Esophagus muscularis mucosa (tissue), 4 donors: Measurements from ENCODE around the gene DAB1. TPM values are rescaled to one million over a fixed set of nuclear protein-coding genes. Genes with fewer than 3 reads are reported as not detected.

Experiments
- DNase-seq: peaks from one replicate; pipeline ENCODE4 v3.0.0-alpha.2; 2017; ENCODE audit errors: extremely low spot score
- H3K27ac ChIP-seq, 4 donors: fragments of 200-600 bp; sonication (generic); replicated peaks in 1 of 4; 1 replicate in 3 of 4; 2 replicates in 1 of 4; pipeline ENCODE4 v1.5.1; 2016 to 2019; ENCODE audit warnings: mild to moderate bottlenecking in 1 of 4
- H3K27me3 ChIP-seq, 4 donors: fragments of 200-600 bp; sonication (generic); one replicate each; pipeline versions ENCODE4 v1.5.1 to v1.6.0; 2016 to 2019
- H3K36me3 ChIP-seq, 4 donors: fragments of 200-600 bp; sonication (generic); one replicate each; pipeline ENCODE4 v1.5.1; 2016 to 2019
- H3K4me1 ChIP-seq, 4 donors: fragments of 200-600 bp; sonication (generic); one replicate each; pipeline ENCODE4 v1.5.1; 2016 to 2019
- H3K4me3 ChIP-seq, 4 donors: fragments of 200-600 bp; sonication (generic); 1 replicate in 2 of 4; 2 replicates in 2 of 4; pipeline ENCODE4 v1.5.1; 2016 to 2019; ENCODE audit warnings: mild to moderate bottlenecking in 4 of 4, moderate library complexity in 1 of 4
- H3K9me3 ChIP-seq, 4 donors: fragments of 200-600 bp; sonication (generic); 1 replicate in 3 of 4; 2 replicates in 1 of 4; pipeline ENCODE4 v1.5.1; 2016 to 2019
- CTCF ChIP-seq, 3 experiments: fragments of 200-600 bp in 2 of 3; fragments of 450-650 bp in 1 of 3; sonication (generic) in 2 of 3; IDR thresholded peaks; one replicate each; pipeline ENCODE4 v1.5.1; 2017 to 2019; ENCODE audit warnings: antibody characterized with exemption in 3 of 3, mild to moderate bottlenecking in 2 of 3, moderate library complexity in 1 of 3
- EP300 ChIP-seq: sonication (generic); formaldehyde crosslinking; IDR thresholded peaks from one replicate; pipeline ENCODE4 v1.6.1; 2017; ENCODE audit warnings: antibody characterized with exemption
- POLR2A ChIP-seq: fragments of 450-650 bp; IDR thresholded peaks from one replicate; pipeline ENCODE4 v1.6.1; 2017; ENCODE audit warnings: antibody characterized with exemption, moderate library complexity, mild to moderate bottlenecking, low read depth
- POLR2AphosphoS5 ChIP-seq, 2 donors: sonication (generic); formaldehyde crosslinking; IDR thresholded peaks; one replicate each; pipeline ENCODE4 v1.6.1; 2017; ENCODE audit warnings: antibody characterized with exemption in 2 of 2
- WGBS: methylation state at CpG from one replicate; pipeline ENCODE4 v1.1.5; 2018; 5-methylcytosine and 5-hydroxymethylcytosine counted together
- intact Hi-C: fragments of 100-400 bp; cut with DNase I; formaldehyde crosslinking; loops from one replicate; pipeline ENCODE4 v1.15.1; 2023
- total RNA-seq, 4 donors: library from RNA; depleted of rRNA; stranded (reverse); fragments of >200 nt; gene quantifications; one replicate each; pipeline versions ENCODE4 v1.1.0 to v1.2.1, GENCODE V29; 2016

DAB1 gene
- total RNA-seq, 4 donors from 2014 or later, result 0.26 to 1.3 (median 0.37) TPM

- intact Hi-C loops, result no loop called here
- WGBS, result 100% methylated on average over 1 of the region's 2 CpGs
Measured at GRCh38 chr1:57367945-57368344, 55.9 kb downstream of the DAB1 start.

GRCh38 chr1:57363643-57364042, 60.2 kb downstream of the DAB1 start:
- Histone ChIP-seq H3K4me1 (no peaks in the 10 kb centered on the region), H3K4me3 (no peak overlapping the region), H3K9me3 (peaks cover 0 to 7% (median 3%) of the 10 kb centered on the region in 4 donors), H3K27me3 (no peaks in the 10 kb centered on the region), H3K27ac (no peak overlapping the region), H3K36me3 (no peaks in the 10 kb centered on the region)
- intact Hi-C loops, result no loop called here
- WGBS, result 90% methylated on average over 1 of the region's 1 CpG
- TF ChIP-seq CTCF (IDR thresholded peaks at IDR 0.05), result no peak
- TF ChIP-seq EP300, result no peak
- TF ChIP-seq POLR2AphosphoS5 (IDR thresholded peaks at IDR 0.05), result no peak
- no peak for TF ChIP-seq POLR2A
- no peak for DNase-seq

More at GRCh38 chr1:57367945-57368344, 55.9 kb downstream of the DAB1 start:
- Histone ChIP-seq H3K9me3 (no peaks in the 10 kb centered on the region), H3K27ac (no peak overlapping the region), H3K4me3 (no peak overlapping the region), H3K4me1 (peaks cover 0 to 4% (median 0%) of the 10 kb centered on the region in 4 donors), H3K36me3 (no peaks in the 10 kb centered on the region), H3K27me3 (no peaks in the 10 kb centered on the region)
- DNase-seq, result no peak
- TF ChIP-seq EP300 (no peak), POLR2AphosphoS5 (IDR thresholded peaks at IDR 0.05) (no peak), POLR2A (no peak), CTCF (IDR thresholded peaks at IDR 0.05) (no peak)

- Histone ChIP-seq H3K9me3 (peaks cover 0 to 12% (median 6%) of the 10 kb centered on the region in 4 donors), H3K4me3 (no peak overlapping the region), H3K27ac (no peak overlapping the region), H3K4me1 (no peaks in the 10 kb centered on the region), H3K36me3 (no peaks in the 10 kb centered on the region), H3K27me3 (no peaks in the 10 kb centered on the region)
- WGBS, result 94% methylated on average over 6 of the region's 6 CpGs
- DNase-seq, result no peak
- TF ChIP-seq CTCF (IDR thresholded peaks at IDR 0.05) (no peak), POLR2A (no peak), EP300 (no peak)
- intact Hi-C loops, result no loop called here
Measured at GRCh38 chr1:57363165-57363564, 60.7 kb downstream of the DAB1 start.

GRCh38 chr1:57362480-57362879, 61.4 kb downstream of the DAB1 start:
- Histone ChIP-seq H3K27me3 (no peaks in the 10 kb centered on the region), H3K9me3 (peaks cover 0 to 14% (median 9%) of the 10 kb centered on the region in 4 donors), H3K27ac (no peak overlapping the region), H3K4me3 (no peak overlapping the region), H3K4me1 (no peaks in the 10 kb centered on the region), H3K36me3 (no peaks in the 10 kb centered on the region)
- WGBS, result 85% methylated on average over 2 of the region's 2 CpGs
- DNase-seq, result no peak
- intact Hi-C loops, result no loop called here
- TF ChIP-seq CTCF (IDR thresholded peaks at IDR 0.05), result no peak
- TF ChIP-seq POLR2AphosphoS5 (IDR thresholded peaks at IDR 0.05), result no peak
- no peak for TF ChIP-seq POLR2A
- no peak for TF ChIP-seq EP300

- no peak for DNase-seq
- H3K9me3 ChIP-seq, result peaks cover 0 to 14% (median 9%) of the 10 kb centered on the region in 4 donors
- TF ChIP-seq CTCF (IDR thresholded peaks at IDR 0.05) (no peak), POLR2A (no peak), EP300 (no peak), POLR2AphosphoS5 (IDR thresholded peaks at IDR 0.05) (no peak)
- no peaks in the 10 kb centered on the region for H3K36me3 ChIP-seq
- H3K4me1 ChIP-seq, result no peaks in the 10 kb centered on the region
- H3K4me3 ChIP-seq, result no peak overlapping the region
- no peak overlapping the region for H3K27ac ChIP-seq
- no peaks in the 10 kb centered on the region for H3K27me3 ChIP-seq
- 30% methylated on average over 2 of the region's 2 CpGs for WGBS
- intact Hi-C loops, result no loop called here
Measured at GRCh38 chr1:57361516-57361915, 62.3 kb downstream of the DAB1 start.
